ENCODE results near the gene EXOG. TPM values are rescaled to one million over a fixed set of nuclear protein-coding genes. Genes with fewer than 3 reads are reported as not detected.

EXOG gene
- total and polyA plus RNA-seq, 10 donors, result 3.9 to 20.9 (median 18.1) TPM

DNA sequence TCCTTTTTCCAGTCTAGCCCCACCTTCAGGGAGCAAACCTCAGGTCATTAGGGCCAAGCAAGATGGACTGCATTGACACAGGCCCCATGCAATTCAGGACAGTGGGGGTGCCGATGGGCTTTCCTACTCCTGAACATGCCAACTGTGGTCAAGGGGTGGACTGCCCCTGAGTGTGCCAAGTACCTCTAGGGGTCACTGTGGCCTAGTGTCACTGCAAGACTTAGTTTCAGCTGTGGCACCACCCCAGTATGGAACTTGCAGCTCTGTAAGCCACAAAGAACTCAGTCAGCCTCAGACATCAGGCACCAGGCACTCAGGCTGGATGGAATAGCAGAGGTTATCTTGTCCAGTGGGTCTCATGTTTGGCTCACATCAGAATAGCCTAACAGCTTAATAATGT lies 32.3 kb downstream of the EXOG start:
- H3K4me1 ChIP-seq, result no peaks in the 10 kb centered on the region
- H3K36me3 ChIP-seq, result peaks cover 0 to 92% (median 37%) of the 10 kb centered on the region in 6 donors
- WGBS, 5 donors, result 100% methylated on average over 1 of the region's 1 CpG
- H3K9me3 ChIP-seq, result no peaks in the 10 kb centered on the region
- no peaks in the 10 kb centered on the region for H3K27me3 ChIP-seq (replicated peaks in 1 of 7)
- no peak overlapping the region for H3K27ac ChIP-seq
- H3K4me3 ChIP-seq, result no peak overlapping the region
- intact Hi-C loops (cut with DNase I; ENCODE audit: low total_unique reads), result no loop called here
- no peak for DNase-seq
- TF ChIP-seq POLR2A (IDR thresholded peaks at IDR 0.05) (no peak), POLR2AphosphoS5 (IDR thresholded peaks at IDR 0.05) (no peak)

DNA sequence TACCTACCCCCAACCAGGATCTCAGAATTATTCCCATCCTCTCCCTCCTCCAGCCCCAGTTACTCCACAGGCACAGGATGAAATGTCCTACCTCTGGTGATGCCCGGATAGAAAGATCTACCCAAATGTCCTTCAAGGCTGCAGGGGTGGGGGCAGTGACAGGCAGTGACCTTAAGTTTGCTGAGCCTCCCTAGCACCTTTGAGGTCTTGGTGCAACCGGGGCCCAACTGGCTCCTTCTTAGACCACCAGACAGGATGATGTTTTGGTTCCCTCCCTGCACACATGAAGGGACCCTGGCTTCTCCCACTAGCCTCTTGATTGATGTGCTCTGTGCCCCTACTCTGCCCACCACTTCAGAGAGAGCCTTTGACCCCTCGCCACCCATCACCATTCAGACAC lies 36.4 kb downstream of the EXOG start:
- intact Hi-C loops (cut with DNase I; ENCODE audit: low total_unique reads), result no loop called here
- no peak overlapping the region for H3K4me3 ChIP-seq
- WGBS, 5 donors, result 57 to 81% (median 75%) methylated on average over 3 of the region's 3 CpGs
- H3K27me3 ChIP-seq (replicated peaks in 1 of 7), result no peaks in the 10 kb centered on the region
- H3K27ac ChIP-seq, result no peak overlapping the region
- no peak for TF ChIP-seq POLR2A (IDR thresholded peaks at IDR 0.05)
- no peaks in the 10 kb centered on the region for H3K9me3 ChIP-seq
- peaks cover 0 to 80% (median 6%) of the 10 kb centered on the region in 6 donors for H3K36me3 ChIP-seq
- no peaks in the 10 kb centered on the region for H3K4me1 ChIP-seq
- DNase-seq, result no peak

DNA sequence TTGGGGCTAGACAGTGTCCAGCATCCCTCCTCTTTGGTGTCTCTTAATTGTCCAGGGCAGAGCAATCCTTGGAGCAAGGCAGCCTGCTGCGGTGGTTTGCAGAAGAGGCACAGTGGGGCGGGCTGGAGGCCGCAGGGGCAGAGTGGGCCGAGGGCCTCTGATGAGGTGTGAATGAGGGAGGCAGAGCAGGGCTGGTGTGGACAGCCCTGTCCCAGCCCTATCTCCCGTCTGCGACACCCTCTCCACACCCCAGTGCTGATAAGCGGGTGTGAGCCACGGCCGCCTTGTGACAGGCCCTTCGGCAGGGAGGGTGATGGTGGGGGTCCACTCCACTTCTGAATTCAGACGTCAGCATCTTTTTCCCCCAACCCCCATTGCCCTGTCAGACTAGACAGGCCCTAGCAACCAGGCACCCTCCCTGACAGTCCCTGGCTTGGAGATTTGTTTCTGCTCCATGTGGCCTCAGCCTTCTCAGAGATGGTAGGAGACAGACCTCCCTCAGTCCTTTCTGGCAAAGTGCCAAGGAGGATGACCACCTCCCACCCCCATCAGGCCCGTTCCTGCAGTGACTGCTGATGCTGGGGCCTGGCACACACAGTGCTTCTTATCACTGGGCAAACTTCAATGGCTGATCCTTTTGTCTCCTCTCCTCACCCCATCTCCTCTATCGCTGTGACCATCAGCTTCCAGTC lies 37.3 kb downstream of the EXOG start:
- H3K4me1 ChIP-seq, result no peaks in the 10 kb centered on the region
- H3K27ac ChIP-seq, result no peak overlapping the region
- TF ChIP-seq POLR2A (IDR thresholded peaks at IDR 0.05) (no peak), POLR2AphosphoS5 (IDR thresholded peaks at IDR 0.05) (no peak)
- TF ChIP-seq, protein P1, sequence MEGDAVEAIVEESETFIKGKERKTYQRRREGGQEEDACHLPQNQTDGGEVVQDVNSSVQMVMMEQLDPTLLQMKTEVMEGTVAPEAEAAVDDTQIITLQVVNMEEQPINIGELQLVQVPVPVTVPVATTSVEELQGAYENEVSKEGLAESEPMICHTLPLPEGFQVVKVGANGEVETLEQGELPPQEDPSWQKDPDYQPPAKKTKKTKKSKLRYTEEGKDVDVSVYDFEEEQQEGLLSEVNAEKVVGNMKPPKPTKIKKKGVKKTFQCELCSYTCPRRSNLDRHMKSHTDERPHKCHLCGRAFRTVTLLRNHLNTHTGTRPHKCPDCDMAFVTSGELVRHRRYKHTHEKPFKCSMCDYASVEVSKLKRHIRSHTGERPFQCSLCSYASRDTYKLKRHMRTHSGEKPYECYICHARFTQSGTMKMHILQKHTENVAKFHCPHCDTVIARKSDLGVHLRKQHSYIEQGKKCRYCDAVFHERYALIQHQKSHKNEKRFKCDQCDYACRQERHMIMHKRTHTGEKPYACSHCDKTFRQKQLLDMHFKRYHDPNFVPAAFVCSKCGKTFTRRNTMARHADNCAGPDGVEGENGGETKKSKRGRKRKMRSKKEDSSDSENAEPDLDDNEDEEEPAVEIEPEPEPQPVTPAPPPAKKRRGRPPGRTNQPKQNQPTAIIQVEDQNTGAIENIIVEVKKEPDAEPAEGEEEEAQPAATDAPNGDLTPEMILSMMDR (IDR thresholded peaks at IDR 0.05 in 8 of 11, conservative IDR thresholded peaks at IDR 0.05 in 3 of 11), result no peak
- no peak overlapping the region for H3K4me3 ChIP-seq
- DNase-seq, result peak; percentile 39
- H3K27me3 ChIP-seq (replicated peaks in 1 of 7), result no peaks in the 10 kb centered on the region
- WGBS, 5 donors, result 93 to 96% (median 95%) methylated on average over 7 to 13 of the region's 13 CpGs
- intact Hi-C loops (cut with DNase I; ENCODE audit: low total_unique reads), result no loop called here
- peaks cover 0 to 74% (median 1%) of the 10 kb centered on the region in 6 donors for H3K36me3 ChIP-seq
- H3K9me3 ChIP-seq, result no peaks in the 10 kb centered on the region

DNA sequence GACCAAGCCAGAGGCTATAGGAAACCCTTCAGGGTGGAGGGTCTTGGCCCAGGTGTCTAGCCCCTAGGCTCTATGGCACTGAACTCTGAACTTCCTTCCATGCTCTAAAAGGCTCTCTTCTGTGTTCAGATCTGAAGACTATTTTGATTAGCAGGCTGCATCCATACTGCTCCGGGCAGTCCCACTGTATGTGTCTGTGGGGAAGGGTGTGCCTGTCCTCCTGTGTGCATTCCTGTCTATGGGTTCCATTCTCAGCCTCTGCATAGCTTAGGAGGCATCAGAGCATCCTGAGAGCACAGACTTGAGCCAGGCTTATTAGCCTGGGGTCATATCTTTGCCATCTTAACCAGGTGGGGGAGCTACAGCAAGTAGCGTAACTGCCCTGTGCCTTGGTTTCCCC lies 38.0 kb downstream of the EXOG start:
- 83 to 100% (median 99%) methylated on average over 2 of the region's 2 CpGs for WGBS, 5 donors
- TF ChIP-seq POLR2A (IDR thresholded peaks at IDR 0.05) (no peak), POLR2AphosphoS5 (IDR thresholded peaks at IDR 0.05) (no peak)
- TF ChIP-seq, protein P1 (IDR thresholded peaks at IDR 0.05 in 8 of 11, conservative IDR thresholded peaks at IDR 0.05 in 3 of 11), result no peak
- no peaks in the 10 kb centered on the region for H3K4me1 ChIP-seq
- intact Hi-C loops (cut with DNase I; ENCODE audit: low total_unique reads), result no loop called here
- peaks cover 0 to 70% (median 0%) of the 10 kb centered on the region in 6 donors for H3K36me3 ChIP-seq
- no peaks in the 10 kb centered on the region for H3K27me3 ChIP-seq (replicated peaks in 1 of 7)
- H3K4me3 ChIP-seq, result no peak overlapping the region
- DNase-seq, result no peak
- H3K27ac ChIP-seq, result no peak overlapping the region
- H3K9me3 ChIP-seq, result no peaks in the 10 kb centered on the region

DNA sequence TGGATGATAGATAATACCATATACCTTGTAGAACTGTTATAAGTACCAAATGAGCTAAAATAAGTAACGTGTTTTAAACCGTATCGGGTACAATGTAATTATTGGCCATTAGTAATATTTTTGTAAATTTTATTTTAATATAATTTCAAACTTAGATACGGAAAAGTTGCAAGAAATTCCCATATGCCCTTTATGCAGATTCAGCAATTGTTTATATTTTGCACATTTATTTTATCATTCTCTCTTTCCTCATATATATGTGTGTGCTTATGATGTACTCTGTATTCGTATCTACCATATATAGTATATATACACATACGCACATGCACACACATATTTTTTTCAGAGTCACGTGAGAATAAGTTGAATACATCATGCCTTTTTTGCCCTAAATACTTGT lies 38.5 kb downstream of the EXOG start:
- H3K27me3 ChIP-seq (replicated peaks in 1 of 7), result no peaks in the 10 kb centered on the region
- no peak overlapping the region for H3K4me3 ChIP-seq
- H3K9me3 ChIP-seq, result no peaks in the 10 kb centered on the region
- no peak overlapping the region for H3K27ac ChIP-seq
- no peaks in the 10 kb centered on the region for H3K4me1 ChIP-seq
- TF ChIP-seq POLR2A (IDR thresholded peaks at IDR 0.05) (no peak), POLR2AphosphoS5 (IDR thresholded peaks at IDR 0.05) (no peak)
- TF ChIP-seq, protein P1 (IDR thresholded peaks at IDR 0.05 in 8 of 11, conservative IDR thresholded peaks at IDR 0.05 in 3 of 11), result no peak
- intact Hi-C loops (cut with DNase I; ENCODE audit: low total_unique reads), result no loop called here
- DNase-seq, result no peak
- 96 to 98% (median 97%) methylated on average over 7 of the region's 7 CpGs for WGBS, 5 donors
- peaks cover 0 to 66% (median 0%) of the 10 kb centered on the region in 6 donors for H3K36me3 ChIP-seq

All from spleen (tissue), 11 donors.